Transverse colon (tissue), 4 donors: Measurements from ENCODE around the gene ERVW-1. TPM values are rescaled to one million over a fixed set of nuclear protein-coding genes. Genes with fewer than 3 reads are reported as not detected.
A peak's percentile ranks its signal among the peaks of the same experiment; 100 is the strongest.

ENCODE experiments used
- DNase-seq: peaks from one replicate; pipeline ENCODE4 v3.0.0-alpha.2; 2019
- H3K27ac ChIP-seq, 4 donors: fragments of 200-600 bp; sonication (generic); 2 replicates each; pipeline ENCODE4 v1.5.1; 2016 to 2018; ENCODE audit warnings: inconsistent platforms in 4 of 4
- H3K27me3 ChIP-seq: fragments of 200-600 bp; sonication (generic); 2 replicates; pipeline ENCODE4 v1.5.1; 2017; ENCODE audit warnings: inconsistent platforms
- H3K36me3 ChIP-seq, 4 donors: fragments of 200-600 bp; sonication (generic); 2 replicates each; pipeline ENCODE4 v1.5.1; 2017 to 2019; ENCODE audit warnings: inconsistent platforms in 4 of 4
- H3K4me1 ChIP-seq, 4 donors: fragments of 200-600 bp; sonication (generic); 2 replicates each; pipeline ENCODE4 v1.5.1; 2017 to 2020; ENCODE audit warnings: inconsistent platforms in 4 of 4
- H3K4me3 ChIP-seq, 4 donors: fragments of 200-600 bp; sonication (generic); 1 replicate in 1 of 4; 2 replicates in 3 of 4; pipeline versions ENCODE4 v1.5.1 to v1.6.1; 2017 to 2019; ENCODE audit warnings: inconsistent platforms in 4 of 4
- H3K9me3 ChIP-seq, 2 donors: fragments of 200-600 bp; sonication (generic); 2 replicates each; pipeline ENCODE4 v1.5.1; 2017 to 2019; ENCODE audit warnings: inconsistent platforms in 2 of 2
- EP300 ChIP-seq: sonication (generic); formaldehyde crosslinking; IDR thresholded peaks from one replicate; pipeline ENCODE4 v1.6.1; 2017; ENCODE audit warnings: antibody characterized with exemption, low read depth
- POLR2A ChIP-seq: fragments of 450-650 bp; IDR thresholded peaks from one replicate; pipeline ENCODE4 v1.6.1; 2016; ENCODE audit warnings: antibody characterized with exemption, mild to moderate bottlenecking, moderate library complexity
- POLR2AphosphoS5 ChIP-seq, 3 donors: sonication (generic); formaldehyde crosslinking; IDR thresholded peaks; one replicate each; pipeline ENCODE4 v1.6.1; 2016; ENCODE audit warnings: antibody characterized with exemption in 3 of 3
- WGBS, 2 donors: methylation state at CpG; one replicate each; pipeline ENCODE4 v1.1.5; 2018; ENCODE audit warnings: low coverage in 1 of 2; 5-methylcytosine and 5-hydroxymethylcytosine counted together
- in situ Hi-C, 4 donors: fragments of 200-750 bp; cut with MboI; loops; one replicate each; pipeline versions ENCODE4 v1.15.0 to v1.15.1; 2017; ENCODE audit warnings: low sequenced_read_pairs in 3 of 4, low pct_ligation_motif_present in 1 of 4, low pct_unique_long_range_greater_than_20kb in 1 of 4
- intact Hi-C: fragments of 100-400 bp; cut with DNase I; formaldehyde crosslinking; loops from one replicate; pipeline ENCODE4 v1.15.1; 2023; ENCODE audit warnings: low total_unique reads
- total RNA-seq, 4 donors: library from RNA; depleted of rRNA; stranded (reverse); fragments of >200 nt; gene quantifications; one replicate each; pipeline ENCODE4 v1.1.0, GENCODE V29; 2016
- TF ChIP-seq, protein P1 (sequence below), 5 experiments: fragments of 200-600 bp in 3 of 5; fragments of 450-650 bp in 2 of 5; sonication (generic) in 3 of 5; IDR thresholded peaks; 1 replicate in 2 of 5; 2 replicates in 3 of 5; pipeline ENCODE4 v1.5.1; 2016 to 2017; ENCODE audit warnings: antibody characterized with exemption in 5 of 5, inconsistent platforms in 3 of 5, mild to moderate bottlenecking in 2 of 5, moderate library complexity in 1 of 5

ERVW-1 gene
- total RNA-seq, 4 donors from 2014 or later = not detected

DNA sequence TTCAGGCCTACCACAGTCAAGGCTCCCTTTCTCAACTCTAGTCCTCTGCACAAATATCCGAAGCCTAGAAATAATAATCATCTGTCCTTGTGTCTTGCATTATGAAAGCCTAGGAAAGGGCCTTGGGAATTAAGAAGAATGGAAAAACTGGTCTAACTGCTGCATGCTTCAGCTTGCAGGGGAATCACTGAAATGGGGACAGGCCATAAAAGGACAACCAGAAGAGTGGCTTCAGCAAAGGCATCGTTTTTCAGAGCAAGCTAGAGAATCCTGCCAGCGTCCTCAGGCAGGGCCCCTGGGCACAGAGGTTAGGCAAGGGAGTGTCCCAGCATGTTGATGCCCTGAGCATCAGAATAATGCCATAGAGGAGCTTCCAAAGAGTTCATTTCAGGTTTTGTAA is 13.2 kb downstream of the ERVW-1 start:
- Histone ChIP-seq H3K9me3 (no peaks in the 10 kb centered on the region), H3K4me3 (no peak overlapping the region), H3K27me3 (no peaks in the 10 kb centered on the region), H3K4me1 (peaks cover 0 to 5% (median 0%) of the 10 kb centered on the region in 4 donors), H3K36me3 (peaks cover 0 to 5% (median 0%) of the 10 kb centered on the region in 4 donors), H3K27ac (no peak overlapping the region)
- in situ Hi-C loops (loop anchor here in 1 of 4 donors (25.0 kb wide), 1 partner anchor 627 kb away; no protein-coding TSS in a partner anchor), intact Hi-C loops (no loop called here)
- DNase-seq = no peak
- 67 to 83% methylated on average over 2 to 3 of the region's 3 CpGs for WGBS, 2 donors
- TF ChIP-seq, protein P1, sequence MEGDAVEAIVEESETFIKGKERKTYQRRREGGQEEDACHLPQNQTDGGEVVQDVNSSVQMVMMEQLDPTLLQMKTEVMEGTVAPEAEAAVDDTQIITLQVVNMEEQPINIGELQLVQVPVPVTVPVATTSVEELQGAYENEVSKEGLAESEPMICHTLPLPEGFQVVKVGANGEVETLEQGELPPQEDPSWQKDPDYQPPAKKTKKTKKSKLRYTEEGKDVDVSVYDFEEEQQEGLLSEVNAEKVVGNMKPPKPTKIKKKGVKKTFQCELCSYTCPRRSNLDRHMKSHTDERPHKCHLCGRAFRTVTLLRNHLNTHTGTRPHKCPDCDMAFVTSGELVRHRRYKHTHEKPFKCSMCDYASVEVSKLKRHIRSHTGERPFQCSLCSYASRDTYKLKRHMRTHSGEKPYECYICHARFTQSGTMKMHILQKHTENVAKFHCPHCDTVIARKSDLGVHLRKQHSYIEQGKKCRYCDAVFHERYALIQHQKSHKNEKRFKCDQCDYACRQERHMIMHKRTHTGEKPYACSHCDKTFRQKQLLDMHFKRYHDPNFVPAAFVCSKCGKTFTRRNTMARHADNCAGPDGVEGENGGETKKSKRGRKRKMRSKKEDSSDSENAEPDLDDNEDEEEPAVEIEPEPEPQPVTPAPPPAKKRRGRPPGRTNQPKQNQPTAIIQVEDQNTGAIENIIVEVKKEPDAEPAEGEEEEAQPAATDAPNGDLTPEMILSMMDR (IDR thresholded peaks at IDR 0.05) = no peak
- TF ChIP-seq POLR2AphosphoS5 (IDR thresholded peaks at IDR 0.05) (no peak), EP300 (no peak), POLR2A (no peak)

DNA sequence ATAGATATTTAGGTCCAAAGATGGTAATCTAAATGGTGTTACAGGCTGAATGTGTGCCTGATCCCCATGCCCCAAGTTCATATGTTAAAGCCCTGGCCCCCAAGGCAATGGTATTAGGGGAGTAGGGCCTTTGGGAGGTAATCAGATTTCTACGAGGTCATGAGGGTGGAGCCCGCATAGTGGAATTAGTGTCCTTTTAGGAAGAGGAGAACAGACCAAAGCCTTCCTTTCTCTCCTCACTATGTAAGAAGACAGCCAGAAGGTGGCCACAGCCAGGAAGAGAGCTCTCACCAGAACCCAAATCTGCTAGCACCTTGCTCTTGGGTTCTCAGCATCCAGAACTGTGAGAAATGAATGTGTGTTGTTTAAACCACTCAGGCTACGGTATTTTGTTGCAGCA is 15.2 kb downstream of the ERVW-1 start:
- TF ChIP-seq POLR2AphosphoS5 (IDR thresholded peaks at IDR 0.05) (no peak), EP300 (no peak), POLR2A (no peak)
- TF ChIP-seq, protein P1 (IDR thresholded peaks at IDR 0.05) = no peak
- Histone ChIP-seq H3K36me3 (peaks cover 0 to 5% (median 0%) of the 10 kb centered on the region in 4 donors), H3K27me3 (no peaks in the 10 kb centered on the region), H3K27ac (no peak overlapping the region), H3K9me3 (no peaks in the 10 kb centered on the region), H3K4me1 (peaks cover 0 to 5% (median 0%) of the 10 kb centered on the region in 4 donors), H3K4me3 (no peak overlapping the region)
- WGBS, 2 donors = 92 to 95% methylated on average over 2 to 3 of the region's 3 CpGs
- DNase-seq = no peak
- intact Hi-C loops = no loop called here
- in situ Hi-C loops = loop anchor here in 1 of 4 donors (25.0 kb wide), 1 partner anchor 625 kb away; no protein-coding TSS in a partner anchor

DNA sequence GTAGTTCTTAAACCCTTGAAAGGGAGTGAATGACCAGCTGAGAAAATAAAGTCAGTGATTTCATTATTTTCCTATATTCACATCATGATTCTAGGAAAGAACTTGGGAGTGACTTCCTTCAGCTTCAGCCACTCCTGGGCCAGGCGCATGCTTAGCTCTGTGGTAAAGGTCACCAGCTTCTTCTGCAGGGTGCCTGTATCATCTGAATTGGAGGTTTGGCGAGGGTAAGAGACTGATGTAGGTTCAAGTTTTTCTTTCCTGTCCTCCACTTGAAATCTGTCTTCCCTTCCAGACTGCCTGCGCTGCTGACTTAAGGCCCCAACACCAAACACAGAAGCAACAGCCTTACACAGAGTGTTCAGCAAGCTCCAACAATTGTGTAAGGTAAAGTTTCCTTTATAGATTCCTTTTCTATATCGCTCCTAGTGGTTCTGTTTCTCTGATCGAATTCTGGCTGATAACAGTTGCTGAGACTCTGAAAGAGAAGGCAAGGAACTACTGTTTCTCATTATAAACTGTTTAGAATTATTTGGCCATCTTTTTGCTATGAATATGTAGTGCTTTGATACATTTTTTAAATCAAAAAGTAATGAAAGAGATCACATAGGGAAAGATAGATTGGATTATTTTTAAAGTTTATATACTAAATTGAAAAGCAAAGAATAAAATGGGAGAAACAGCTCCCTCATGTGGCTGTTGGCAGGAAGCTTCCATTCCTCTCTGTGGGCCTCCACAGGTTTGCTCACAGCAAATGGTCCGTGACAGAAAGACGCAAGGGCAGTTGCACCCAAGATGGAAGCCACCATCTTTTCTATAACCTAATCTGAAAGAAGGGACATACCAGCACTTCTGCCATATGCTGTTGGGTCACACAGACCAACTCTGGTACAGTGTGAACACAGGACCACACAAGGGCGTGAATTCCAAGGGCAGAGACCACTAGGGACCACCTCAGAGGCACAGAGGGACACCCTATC is 16.4 kb downstream of the ERVW-1 start:
- TF ChIP-seq, protein P1 (IDR thresholded peaks at IDR 0.05) = peak; percentile 44 to 64 (median 61)
- no peak for TF ChIP-seq POLR2AphosphoS5 (IDR thresholded peaks at IDR 0.05)
- no peak overlapping the region for H3K27ac ChIP-seq
- no peaks in the 10 kb centered on the region for H3K9me3 ChIP-seq
- H3K4me3 ChIP-seq = no peak overlapping the region
- 51 to 69% methylated on average over 5 to 8 of the region's 8 CpGs for WGBS, 2 donors
- no peaks in the 10 kb centered on the region for H3K27me3 ChIP-seq
- H3K36me3 ChIP-seq = peaks cover 0 to 11% (median 3%) of the 10 kb centered on the region in 4 donors
- peak; percentile 25 for DNase-seq
- peaks cover 0 to 5% (median 0%) of the 10 kb centered on the region in 4 donors for H3K4me1 ChIP-seq
- in situ Hi-C loops (loop anchor here in 1 of 4 donors (25.0 kb wide), 1 partner anchor 624 kb away; no protein-coding TSS in a partner anchor), intact Hi-C loops (no loop called here)

DNA sequence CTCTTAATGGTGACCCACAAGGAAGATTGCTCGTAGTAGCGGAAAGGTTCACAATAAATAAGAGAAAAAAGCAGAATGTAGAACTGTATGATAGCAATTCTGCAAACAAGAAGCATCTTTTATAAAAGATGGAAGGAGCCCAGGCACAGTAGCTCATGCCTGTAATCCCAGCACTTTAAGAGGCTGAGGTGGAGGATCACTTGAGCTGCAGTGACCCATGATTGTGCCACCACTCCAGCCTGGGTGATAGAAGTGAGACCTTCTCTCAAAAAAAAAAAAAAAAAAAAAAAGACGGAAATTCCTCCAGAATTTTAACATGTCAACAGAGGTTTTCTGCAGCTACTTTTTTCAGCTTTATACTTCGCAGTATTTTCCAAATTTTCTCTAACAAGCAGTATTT is 17.2 kb downstream of the ERVW-1 start:
- peaks cover 0 to 19% (median 7%) of the 10 kb centered on the region in 4 donors for H3K36me3 ChIP-seq
- DNase-seq = no peak
- no peak overlapping the region for H3K4me3 ChIP-seq
- H3K27ac ChIP-seq = no peak overlapping the region
- 88 to 95% methylated on average over 3 to 4 of the region's 4 CpGs for WGBS, 2 donors
- H3K9me3 ChIP-seq = no peaks in the 10 kb centered on the region
- peaks cover 0 to 5% (median 0%) of the 10 kb centered on the region in 4 donors for H3K4me1 ChIP-seq
- no peaks in the 10 kb centered on the region for H3K27me3 ChIP-seq
- in situ Hi-C loops = loop anchor here in 1 of 4 donors (25.0 kb wide), 1 partner anchor 623 kb away; no protein-coding TSS in a partner anchor
- intact Hi-C loops = no loop called here
- TF ChIP-seq POLR2A = no peak
- no peak for TF ChIP-seq EP300
- TF ChIP-seq, protein P1 (IDR thresholded peaks at IDR 0.05) = no peak
- TF ChIP-seq POLR2AphosphoS5 (IDR thresholded peaks at IDR 0.05) = no peak
